ENCODE results near the gene MUC4. TPM values are rescaled to one million over a fixed set of nuclear protein-coding genes. Genes with fewer than 3 reads are reported as not detected.
"Not testable (repeated sequence)": the region's sequence is repeated elsewhere in the genome, so short reads cannot be mapped to it uniquely, and the experiment has no call there.

Gene MUC4
- total RNA-seq, 2 donors from 2014 or later: 0.12 TPM; not detected in 1

DNA sequence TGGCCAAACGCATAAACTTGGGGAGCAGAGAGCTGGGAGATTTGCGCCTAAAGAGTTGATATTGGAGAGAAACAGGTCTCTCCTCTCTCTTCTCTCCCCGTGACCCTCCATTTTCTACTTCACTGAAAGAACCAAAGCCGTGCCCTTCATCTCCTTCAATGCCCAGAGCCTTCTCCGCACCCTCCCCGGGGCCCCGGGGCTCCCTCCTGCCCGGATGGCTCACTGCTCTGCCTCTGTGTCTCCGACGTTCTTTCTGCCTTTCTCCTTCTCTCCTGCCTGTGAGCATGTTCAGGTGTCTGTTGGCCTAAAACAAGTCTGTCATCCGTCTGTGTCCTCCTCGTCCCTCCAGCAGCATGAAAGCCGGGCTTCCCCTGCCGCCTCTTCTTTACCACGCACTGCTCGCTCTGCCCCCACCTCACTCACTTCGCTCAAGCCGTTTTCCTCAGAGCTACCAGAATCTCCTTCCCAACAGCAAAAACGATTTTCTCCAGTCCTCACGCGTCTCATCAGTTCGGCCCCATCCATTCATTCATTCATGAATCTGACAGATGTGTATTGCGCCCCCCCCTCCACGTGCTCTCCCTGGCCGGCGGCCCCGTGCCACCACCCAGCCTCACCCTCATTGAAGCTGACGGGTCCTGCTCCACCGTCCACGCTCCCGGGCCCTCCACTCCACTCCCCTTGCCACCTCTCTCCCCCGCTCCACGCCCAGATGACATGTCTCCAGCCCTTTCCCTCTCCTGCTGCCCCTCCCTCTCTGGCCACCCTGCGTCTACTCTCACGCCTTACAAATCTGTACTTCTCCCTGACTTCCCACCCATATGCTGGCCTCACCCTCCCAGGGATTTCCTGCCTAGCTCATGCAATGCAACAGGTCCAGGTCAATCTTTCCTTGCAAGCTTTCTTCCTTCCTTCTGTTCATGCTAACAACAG lies 10.2 kb downstream of the MUC4 start:
- Histone ChIP-seq H3K9me3 (no peaks in the 10 kb centered on the region), H3K4me3 (no peak overlapping the region), H3K27ac (no peak overlapping the region)

GRCh38 chr3:195800240-195800639 lies 11.5 kb downstream of the MUC4 start:
- no peak overlapping the region for H3K4me3 ChIP-seq
- no peak for DNase-seq (ENCODE audit: low spot score)
- TF ChIP-seq CTCF (IDR thresholded peaks at IDR 0.05): no peak

More for the DNA sequence above, 10.2 kb downstream of the MUC4 start:
- H3K36me3 ChIP-seq: no peaks in the 10 kb centered on the region
- DNase-seq (ENCODE audit: low spot score): no peak
- no peak for TF ChIP-seq CTCF (IDR thresholded peaks at IDR 0.05)
- no peaks in the 10 kb centered on the region for H3K27me3 ChIP-seq
- peaks cover 0 to 29% of the 10 kb centered on the region in 2 donors for H3K4me1 ChIP-seq

GRCh38 chr3:195796795-195797194 lies 14.9 kb downstream of the MUC4 start:
- H3K27me3 ChIP-seq: no peaks in the 10 kb centered on the region
- H3K36me3 ChIP-seq: no peaks in the 10 kb centered on the region
- H3K4me1 ChIP-seq: peaks cover 0 to 3% of the 10 kb centered on the region in 2 donors
- TF ChIP-seq CTCF (IDR thresholded peaks at IDR 0.05): no peak
- DNase-seq (ENCODE audit: low spot score): no peak
- no peak overlapping the region for H3K27ac ChIP-seq
- H3K9me3 ChIP-seq: no peaks in the 10 kb centered on the region
- H3K4me3 ChIP-seq: no peak overlapping the region

More at GRCh38 chr3:195800240-195800639, 11.5 kb downstream of the MUC4 start:
- Histone ChIP-seq H3K9me3 (no peaks in the 10 kb centered on the region), H3K27me3 (no peaks in the 10 kb centered on the region), H3K27ac (no peak overlapping the region), H3K4me1 (peaks cover 0 to 29% of the 10 kb centered on the region in 2 donors), H3K36me3 (no peaks in the 10 kb centered on the region)

DNA sequence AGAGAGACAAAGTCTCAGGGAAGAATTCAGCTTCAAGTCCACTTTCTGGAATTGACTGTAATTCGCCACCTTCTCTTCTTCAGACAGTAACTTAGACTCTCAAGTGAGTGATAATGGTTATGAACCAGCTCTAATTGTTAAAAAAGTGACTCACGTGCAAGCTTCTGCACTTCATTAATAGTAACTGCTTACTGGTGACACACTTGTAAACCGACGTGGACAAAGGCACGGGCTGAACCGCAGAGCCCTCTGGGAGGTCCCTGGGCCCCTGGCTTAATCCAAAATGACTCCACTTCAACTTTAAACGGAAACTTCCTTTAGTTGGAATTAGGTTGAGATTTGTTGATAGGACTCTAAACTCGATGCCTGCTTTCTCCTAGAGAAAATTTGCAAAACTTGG lies 17.0 kb downstream of the MUC4 start:
- no peaks in the 10 kb centered on the region for H3K36me3 ChIP-seq
- no peaks in the 10 kb centered on the region for H3K27me3 ChIP-seq
- no peaks in the 10 kb centered on the region for H3K9me3 ChIP-seq
- H3K4me1 ChIP-seq: no peaks in the 10 kb centered on the region
- TF ChIP-seq CTCF (IDR thresholded peaks at IDR 0.05): no peak
- no peak for DNase-seq (ENCODE audit: low spot score)
- no peak overlapping the region for H3K4me3 ChIP-seq
- no peak overlapping the region for H3K27ac ChIP-seq

- H3K36me3 ChIP-seq; H3K9me3 ChIP-seq; H3K27me3 ChIP-seq; DNase-seq (ENCODE audit: low spot score); H3K4me3 ChIP-seq; H3K4me1 ChIP-seq; H3K27ac ChIP-seq: not testable (repeated sequence)
Observed at GRCh38 chr3:195792621-195793020, 19.1 kb downstream of the MUC4 start.

- DNase-seq (ENCODE audit: low spot score): no peak
- TF ChIP-seq CTCF (IDR thresholded peaks at IDR 0.05): no peak
- H3K36me3 ChIP-seq: no peaks in the 10 kb centered on the region
- H3K27me3 ChIP-seq: no peaks in the 10 kb centered on the region
- H3K4me1 ChIP-seq: no peaks in the 10 kb centered on the region
- no peaks in the 10 kb centered on the region for H3K9me3 ChIP-seq
- no peak overlapping the region for H3K27ac ChIP-seq
- H3K4me3 ChIP-seq: no peak overlapping the region
Observed at GRCh38 chr3:195790901-195791300, 20.8 kb downstream of the MUC4 start.
